IPS DF 6.9 (cell line): Measurements from ENCODE around the gene SESN3.
A peak's percentile ranks its signal among the peaks of the same experiment; 100 is the strongest.

Experiments used
- DNase-seq: peaks from one replicate; pipeline ENCODE4 v3.0.0-alpha.2; 2013; ENCODE audit warnings: low read depth, low spot score
- H3K27ac ChIP-seq: one replicate; pipeline ENCODE4 v1.5.1; 2013; ENCODE audit warnings: low read length, control low read depth
- H3K27me3 ChIP-seq: 2 replicates; pipeline ENCODE4 v1.6.1; 2013; ENCODE audit warnings: mild to moderate bottlenecking, low read length; ENCODE audit not compliant: control insufficient read depth, insufficient read depth
- H3K36me3 ChIP-seq: 2 replicates; pipeline ENCODE4 v1.6.1; 2013; ENCODE audit warnings: low read length; ENCODE audit not compliant: control insufficient read depth, insufficient read depth
- H3K4me1 ChIP-seq: 2 replicates; pipeline ENCODE4 v1.6.1; 2013; ENCODE audit warnings: low read length; ENCODE audit not compliant: control insufficient read depth, insufficient read depth
- H3K4me3 ChIP-seq: 2 replicates; pipeline ENCODE4 v1.5.1; 2013; ENCODE audit warnings: mild to moderate bottlenecking, low read length
- H3K9me3 ChIP-seq: 2 replicates; pipeline ENCODE4 v1.6.1; 2013; ENCODE audit warnings: low read length, inconsistent platforms; ENCODE audit not compliant: control insufficient read depth, insufficient read depth
- WGBS: extraction: QIAGEN DNeasy Blood & Tissue Kit; methylation state at CpG from one replicate; pipeline ENCODE4 v1.1.7; 2013; ENCODE audit warnings: mixed read lengths, missing lambda C conversion rate; ENCODE audit not compliant: insufficient read length, insufficient coverage; 5-methylcytosine and 5-hydroxymethylcytosine counted together

Gene SESN3

GRCh38 chr11:95152876-95153856, 77.8 kb downstream of the SESN3 start:
- Histone ChIP-seq H3K4me1 (peaks cover 1% of the 10 kb centered on the region; the same call in 1 of the 2 replicates), H3K27ac (no peak overlapping the region), H3K27me3 (peaks cover 21% of the 10 kb centered on the region), H3K9me3 (no peaks in the 10 kb centered on the region), H3K4me3 (no peak overlapping the region), H3K36me3 (no peaks in the 10 kb centered on the region)
- WGBS: no CpG with 5 or more reads among the region's 10 CpGs
- DNase-seq: no peak

DNA sequence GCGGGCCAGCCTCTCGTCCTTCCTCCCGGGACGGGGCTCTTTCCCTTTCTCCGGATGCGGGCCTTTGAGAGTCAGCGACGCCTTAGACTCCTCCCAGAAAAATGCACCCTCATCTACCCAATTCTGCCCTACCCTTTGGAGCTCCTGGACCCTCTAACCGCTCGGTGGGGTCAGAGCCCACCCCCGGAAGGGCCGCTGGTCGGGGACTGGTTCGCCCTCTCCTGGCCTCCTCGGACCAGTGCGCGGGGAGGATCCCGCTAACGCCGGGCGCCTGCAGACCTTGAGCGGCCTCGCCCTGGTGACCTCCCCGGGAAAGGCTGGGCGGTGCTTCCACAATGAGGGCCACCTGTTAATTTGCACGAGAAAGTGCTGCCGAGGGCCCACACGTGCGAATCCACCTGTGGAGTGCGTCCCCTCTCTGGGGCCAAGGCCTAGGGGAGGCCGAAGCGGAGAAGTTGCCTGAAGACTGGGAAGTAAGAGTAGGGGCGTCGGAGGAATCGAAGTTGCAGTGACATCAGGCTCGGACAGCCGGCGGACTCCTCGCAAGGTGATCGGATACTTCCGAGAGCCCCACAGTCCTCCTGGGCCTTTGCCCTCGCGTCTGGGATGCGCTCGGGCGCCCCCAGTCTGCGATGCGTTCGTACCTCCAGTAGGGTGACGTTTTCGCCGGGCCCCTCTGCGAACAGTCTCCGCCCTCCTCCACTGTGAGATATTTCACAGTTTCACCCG, 79.9 kb downstream of the SESN3 start:
- H3K4me1 ChIP-seq: peaks cover 1% of the 10 kb centered on the region; the same call in 1 of the 2 replicates
- whole genome bisulfite sequencing: no CpG with 5 or more reads among the region's 55 CpGs
- DNase-seq: peak; percentile 85
- no peaks in the 10 kb centered on the region for H3K36me3 ChIP-seq
- H3K27ac ChIP-seq: no peak overlapping the region
- H3K9me3 ChIP-seq: no peaks in the 10 kb centered on the region
- peaks cover 26% of the 10 kb centered on the region for H3K27me3 ChIP-seq
- peak overlapping the region; percentile 45; the same call in 1 of the 2 replicates for H3K4me3 ChIP-seq

GRCh38 chr11:95149651-95150364, 81.2 kb downstream of the SESN3 start:
- Histone ChIP-seq H3K4me3 (peak overlapping the region; percentile 45; the same call in 1 of the 2 replicates), H3K27me3 (peaks cover 26% of the 10 kb centered on the region), H3K9me3 (no peaks in the 10 kb centered on the region), H3K36me3 (no peaks in the 10 kb centered on the region), H3K27ac (no peak overlapping the region), H3K4me1 (peaks cover 1% of the 10 kb centered on the region; the same call in 1 of the 2 replicates)
- WGBS: no CpG with 5 or more reads among the region's 23 CpGs
- no peak for DNase-seq

DNA sequence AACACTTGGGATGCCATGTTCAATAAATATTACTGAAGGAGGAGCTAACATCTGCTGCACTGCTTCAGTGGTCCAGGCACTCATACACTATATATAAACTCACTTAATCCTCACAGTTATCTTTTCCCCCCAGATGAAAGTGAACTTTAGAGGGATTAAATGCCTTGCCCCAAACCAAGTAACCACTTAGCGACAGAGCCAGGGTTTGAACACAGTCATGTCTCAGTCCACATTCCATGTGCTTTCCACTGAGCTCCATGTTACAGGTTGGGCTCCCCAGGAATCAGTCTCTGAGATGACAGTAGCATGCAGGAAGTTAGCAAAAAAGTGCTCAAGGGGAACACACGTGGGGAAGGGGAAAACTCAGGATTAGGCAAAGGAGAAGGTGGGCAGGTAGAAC, 82.1 kb downstream of the SESN3 start:
- no peaks in the 10 kb centered on the region for H3K9me3 ChIP-seq
- H3K36me3 ChIP-seq: no peaks in the 10 kb centered on the region
- no peak for DNase-seq
- no peak overlapping the region for H3K27ac ChIP-seq
- H3K27me3 ChIP-seq: peaks cover 26% of the 10 kb centered on the region
- no peak overlapping the region for H3K4me3 ChIP-seq
- peaks cover 1% of the 10 kb centered on the region; the same call in 1 of the 2 replicates for H3K4me1 ChIP-seq
- WGBS: no CpG with 5 or more reads among the region's 2 CpGs

GRCh38 chr11:95148406-95148805, 82.6 kb downstream of the SESN3 start:
- H3K36me3 ChIP-seq: no peaks in the 10 kb centered on the region
- no peak overlapping the region for H3K4me3 ChIP-seq
- H3K27ac ChIP-seq: no peak overlapping the region
- peaks cover 1% of the 10 kb centered on the region; the same call in 1 of the 2 replicates for H3K4me1 ChIP-seq
- no peak for DNase-seq
- H3K9me3 ChIP-seq: no peaks in the 10 kb centered on the region
- peaks cover 26% of the 10 kb centered on the region for H3K27me3 ChIP-seq

GRCh38 chr11:95147364-95147905, 83.6 kb downstream of the SESN3 start:
- Histone ChIP-seq H3K36me3 (no peaks in the 10 kb centered on the region), H3K9me3 (no peaks in the 10 kb centered on the region), H3K27ac (no peak overlapping the region), H3K27me3 (peaks cover 26% of the 10 kb centered on the region), H3K4me1 (peaks cover 1% of the 10 kb centered on the region), H3K4me3 (no peak overlapping the region)
- WGBS: no CpG with 5 or more reads among the region's 4 CpGs
- no peak for DNase-seq

DNA sequence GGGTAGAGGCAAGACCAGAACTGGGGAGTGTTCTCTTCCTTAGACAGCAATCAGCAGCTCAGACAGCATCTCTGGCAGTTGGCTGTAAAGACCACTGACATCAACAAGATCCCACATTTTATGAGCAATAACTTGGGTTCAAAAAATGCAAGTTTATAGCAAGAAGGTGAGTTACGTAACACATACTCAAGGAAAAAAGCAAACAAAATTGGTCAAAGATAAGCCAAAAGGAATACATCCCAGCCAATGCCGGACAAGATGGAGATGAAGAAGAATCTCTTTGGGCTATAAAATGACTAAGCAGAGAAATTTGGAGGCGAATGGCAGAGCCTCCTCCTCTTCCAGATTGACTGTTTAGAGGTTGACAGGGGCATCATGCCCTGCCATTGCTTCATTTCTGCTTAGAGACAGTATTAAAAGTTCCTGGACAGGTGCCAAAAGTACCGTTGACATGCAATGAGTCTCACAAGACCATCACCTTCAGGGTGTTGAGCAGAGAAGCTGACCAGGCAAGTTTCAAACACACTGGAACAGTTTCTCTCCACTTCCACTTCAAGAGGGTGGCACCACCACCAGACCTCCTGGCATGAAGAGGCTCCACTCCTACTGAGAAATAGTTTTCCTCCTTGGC, 85.5 kb downstream of the SESN3 start:
- WGBS: no CpG with 5 or more reads among the region's 4 CpGs
- H3K27me3 ChIP-seq: peaks cover 27% of the 10 kb centered on the region
- H3K27ac ChIP-seq: no peak overlapping the region
- no peaks in the 10 kb centered on the region for H3K9me3 ChIP-seq
- no peaks in the 10 kb centered on the region for H3K36me3 ChIP-seq
- H3K4me3 ChIP-seq: no peak overlapping the region
- DNase-seq: no peak
- peaks cover 1% of the 10 kb centered on the region for H3K4me1 ChIP-seq

DNA sequence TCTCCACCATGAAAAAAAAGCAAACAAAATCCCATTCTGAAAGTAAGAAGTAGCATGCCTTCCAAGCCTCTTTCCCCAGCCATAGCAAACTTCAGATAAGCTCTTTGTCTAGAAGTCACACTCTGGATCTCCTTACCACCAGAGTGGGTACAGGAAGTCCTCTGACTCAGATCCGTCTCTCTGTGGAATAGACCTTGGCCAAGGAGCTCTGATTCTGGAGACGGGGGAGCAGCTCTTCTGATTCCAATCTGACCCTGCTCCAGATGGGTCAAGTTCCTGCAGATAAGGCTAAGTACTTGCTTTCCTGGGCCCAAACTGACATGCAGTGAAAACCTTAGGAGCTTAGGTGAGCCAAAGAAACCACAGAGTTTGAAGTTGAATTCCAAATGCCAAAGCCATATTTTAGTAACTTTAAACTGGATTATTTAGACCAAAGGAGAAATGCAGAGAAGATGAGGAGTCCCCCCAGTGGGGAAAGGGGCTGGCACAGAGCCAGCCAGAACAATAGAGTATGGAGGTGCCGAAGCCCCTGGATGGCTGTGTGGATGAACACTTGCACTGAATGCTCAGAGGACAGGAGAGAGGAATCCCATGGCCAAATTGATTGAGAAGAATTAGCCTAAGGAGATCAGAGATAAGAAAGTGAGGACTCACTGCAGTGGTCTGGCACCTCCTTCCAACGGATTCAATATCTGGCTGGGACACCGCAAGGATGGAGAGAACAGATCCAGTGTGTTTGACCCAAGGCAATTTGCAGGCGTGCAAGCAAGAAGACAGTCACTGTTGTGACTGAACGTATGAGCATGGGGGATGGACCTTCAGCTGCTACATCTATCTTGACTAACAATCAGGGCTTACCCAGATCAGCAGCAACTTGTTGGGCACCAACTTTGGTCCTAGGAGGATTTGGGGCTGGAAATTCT, 86.4 kb downstream of the SESN3 start:
- Histone ChIP-seq H3K36me3 (no peaks in the 10 kb centered on the region), H3K4me1 (peaks cover 1% of the 10 kb centered on the region), H3K27me3 (peaks cover 18% of the 10 kb centered on the region), H3K27ac (no peak overlapping the region), H3K4me3 (no peak overlapping the region), H3K9me3 (no peaks in the 10 kb centered on the region)
- WGBS: no CpG with 5 or more reads among the region's 7 CpGs
- DNase-seq: no peak

DNA sequence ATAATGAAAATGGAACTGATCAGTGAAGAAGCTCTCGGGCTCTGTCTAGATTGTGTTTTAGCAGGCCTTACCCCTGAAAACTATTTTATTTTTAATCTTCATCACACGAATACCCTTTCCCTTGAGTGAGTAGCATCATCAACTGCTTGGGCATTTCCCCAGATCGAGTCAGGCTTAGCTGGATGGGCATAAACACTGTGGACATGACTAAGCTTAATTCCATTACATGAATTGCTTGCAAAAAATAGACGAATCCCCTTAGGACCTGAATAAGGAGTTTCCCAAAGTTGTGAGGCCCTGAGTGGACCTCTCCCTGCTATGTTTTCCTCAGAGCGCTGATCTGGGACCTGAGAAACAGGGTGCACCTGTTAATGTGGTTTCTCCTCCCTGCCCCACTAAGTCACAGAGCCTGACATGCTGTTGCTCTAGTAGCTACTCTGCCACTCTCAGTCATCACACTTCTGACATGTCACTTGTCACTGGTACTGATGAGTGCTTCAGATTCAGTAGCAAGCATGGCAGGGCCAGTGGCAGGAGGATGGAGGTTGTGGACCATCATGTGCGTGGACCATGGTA, 87.8 kb downstream of the SESN3 start:
- no peaks in the 10 kb centered on the region for H3K36me3 ChIP-seq
- no peak for DNase-seq
- H3K27ac ChIP-seq: no peak overlapping the region
- peaks cover 8% of the 10 kb centered on the region for H3K27me3 ChIP-seq
- no CpG with 5 or more reads among the region's 6 CpGs for WGBS
- H3K4me1 ChIP-seq: no peaks in the 10 kb centered on the region; the same call in 1 of the 2 replicates
- no peak overlapping the region for H3K4me3 ChIP-seq
- no peaks in the 10 kb centered on the region for H3K9me3 ChIP-seq
